Omental fat pad (tissue), 4 donors: ENCODE data around the gene ALG12. TPM values are rescaled to one million over a fixed set of nuclear protein-coding genes. Genes with fewer than 3 reads are reported as not detected.

Experiments used
- ATAC-seq: fragments of 150-250 bp; one replicate; pipeline ENCODE4 v1.9.1; 2016; ENCODE audit warnings: mild to moderate bottlenecking, moderate library complexity; ENCODE audit not compliant: low FRiP score
- DNase-seq: peaks from one replicate; pipeline ENCODE4 v3.0.0-alpha.2; 2019; ENCODE audit warnings: low spot score
- total RNA-seq, 4 donors: library from RNA; depleted of rRNA; stranded (reverse); fragments of >200 nt; gene quantifications; one replicate each; pipeline ENCODE4 v1.1.0, GENCODE V29; 2016
- TF ChIP-seq, protein P1 (sequence below), 3 donors: fragments of 450-650 bp; IDR thresholded peaks; one replicate each; pipeline ENCODE4 v1.5.1; 2016 to 2017; ENCODE audit warnings: antibody characterized with exemption in 3 of 3, mild to moderate bottlenecking in 3 of 3, moderate library complexity in 2 of 3

ALG12 gene
- total RNA-seq, 4 donors from 2014 or later, result 11.7 to 21.8 (median 13.0) TPM

DNA sequence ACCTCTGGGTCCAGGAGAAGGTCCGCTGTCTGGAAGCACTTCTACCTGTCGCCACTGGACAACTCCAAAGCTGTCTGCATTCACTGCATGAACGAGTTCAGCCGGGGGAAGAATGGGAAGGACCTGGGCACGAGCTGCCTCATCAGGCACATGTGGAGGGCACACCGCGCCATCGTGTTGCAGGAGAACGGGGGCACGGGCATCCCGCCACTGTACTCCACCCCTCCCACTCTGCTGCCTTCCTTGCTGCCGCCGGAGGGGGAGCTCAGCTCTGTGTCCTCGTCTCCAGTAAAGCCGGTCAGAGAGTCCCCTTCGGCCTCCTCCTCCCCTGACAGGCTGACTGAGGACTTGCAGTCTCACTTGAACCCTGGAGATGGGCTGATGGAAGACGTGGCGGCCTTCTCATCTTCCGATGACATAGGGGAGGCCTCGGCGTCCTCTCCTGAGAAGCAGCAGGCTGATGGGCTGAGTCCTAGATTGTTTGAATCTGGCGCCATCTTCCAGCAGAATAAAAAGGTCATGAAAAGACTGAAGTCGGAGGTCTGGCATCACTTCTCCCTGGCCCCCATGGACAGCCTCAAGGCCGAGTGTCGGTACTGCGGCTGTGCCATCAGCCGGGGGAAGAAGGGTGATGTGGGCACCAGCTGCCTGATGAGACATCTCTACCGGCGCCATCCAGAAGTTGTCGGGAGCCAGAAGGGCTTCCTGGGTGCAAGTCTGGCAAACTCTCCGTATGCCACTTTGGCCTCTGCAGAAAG, 33.6 kb downstream of the ALG12 start:
- DNase-seq, result no peak
- ATAC-seq, result no peak
- TF ChIP-seq, protein P1, sequence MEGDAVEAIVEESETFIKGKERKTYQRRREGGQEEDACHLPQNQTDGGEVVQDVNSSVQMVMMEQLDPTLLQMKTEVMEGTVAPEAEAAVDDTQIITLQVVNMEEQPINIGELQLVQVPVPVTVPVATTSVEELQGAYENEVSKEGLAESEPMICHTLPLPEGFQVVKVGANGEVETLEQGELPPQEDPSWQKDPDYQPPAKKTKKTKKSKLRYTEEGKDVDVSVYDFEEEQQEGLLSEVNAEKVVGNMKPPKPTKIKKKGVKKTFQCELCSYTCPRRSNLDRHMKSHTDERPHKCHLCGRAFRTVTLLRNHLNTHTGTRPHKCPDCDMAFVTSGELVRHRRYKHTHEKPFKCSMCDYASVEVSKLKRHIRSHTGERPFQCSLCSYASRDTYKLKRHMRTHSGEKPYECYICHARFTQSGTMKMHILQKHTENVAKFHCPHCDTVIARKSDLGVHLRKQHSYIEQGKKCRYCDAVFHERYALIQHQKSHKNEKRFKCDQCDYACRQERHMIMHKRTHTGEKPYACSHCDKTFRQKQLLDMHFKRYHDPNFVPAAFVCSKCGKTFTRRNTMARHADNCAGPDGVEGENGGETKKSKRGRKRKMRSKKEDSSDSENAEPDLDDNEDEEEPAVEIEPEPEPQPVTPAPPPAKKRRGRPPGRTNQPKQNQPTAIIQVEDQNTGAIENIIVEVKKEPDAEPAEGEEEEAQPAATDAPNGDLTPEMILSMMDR (IDR thresholded peaks at IDR 0.05), result no peak

- DNase-seq, result no peak
Measured at GRCh38 chr22:49884075-49884474, 34.2 kb downstream of the ALG12 start.

GRCh38 chr22:49883294-49883640, 35.0 kb downstream of the ALG12 start:
- DNase-seq (no peak), ATAC-seq (no peak)
- TF ChIP-seq, protein P1 (IDR thresholded peaks at IDR 0.05), result no peak

More at GRCh38 chr22:49884075-49884474, 34.2 kb downstream of the ALG12 start:
- TF ChIP-seq, protein P1 (IDR thresholded peaks at IDR 0.05), result no peak
- no peak for ATAC-seq

DNA sequence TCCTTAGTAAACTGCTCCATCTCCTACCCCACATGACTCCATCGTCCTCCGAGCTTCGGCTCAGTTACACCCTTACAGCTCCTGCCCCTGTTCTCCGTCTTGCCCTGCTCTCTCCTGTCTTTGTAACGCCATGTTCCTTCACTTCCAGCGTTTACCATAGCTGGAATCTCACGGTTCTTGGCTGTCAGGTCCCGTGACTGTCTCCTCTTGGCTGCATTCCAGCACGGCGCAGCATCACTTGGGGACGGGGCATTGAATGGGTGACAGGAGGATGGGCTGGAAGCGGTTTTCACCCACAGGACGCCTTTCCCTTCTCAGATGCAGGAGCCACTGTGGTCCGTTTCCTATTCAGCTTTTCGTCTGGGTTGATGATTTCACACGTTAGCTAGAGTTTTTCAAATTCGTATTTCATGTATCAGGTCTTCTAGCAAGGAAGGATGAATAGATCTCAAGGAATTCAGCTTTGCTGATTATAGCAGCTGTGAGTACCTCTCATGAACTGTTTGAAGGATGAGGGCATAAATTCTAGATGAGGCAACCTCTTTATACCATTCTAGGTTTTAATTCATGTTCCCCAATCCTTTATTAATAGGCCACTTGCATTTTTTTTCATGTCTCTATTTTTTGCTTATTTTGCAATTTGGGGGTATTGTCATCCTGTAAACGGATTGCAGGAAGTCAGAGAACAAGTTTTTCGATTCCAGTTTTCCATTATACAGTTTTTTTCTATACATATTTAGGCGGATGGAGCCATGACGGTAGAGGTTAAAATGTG, 35.5 kb downstream of the ALG12 start:
- ATAC-seq (no peak), DNase-seq (no peak)
- TF ChIP-seq, protein P1 (IDR thresholded peaks at IDR 0.05), result no peak

- TF ChIP-seq, protein P1 (IDR thresholded peaks at IDR 0.05), result no peak
- no peak for DNase-seq
- ATAC-seq, result no peak
Measured at GRCh38 chr22:49881856-49882255, 36.4 kb downstream of the ALG12 start.

DNA sequence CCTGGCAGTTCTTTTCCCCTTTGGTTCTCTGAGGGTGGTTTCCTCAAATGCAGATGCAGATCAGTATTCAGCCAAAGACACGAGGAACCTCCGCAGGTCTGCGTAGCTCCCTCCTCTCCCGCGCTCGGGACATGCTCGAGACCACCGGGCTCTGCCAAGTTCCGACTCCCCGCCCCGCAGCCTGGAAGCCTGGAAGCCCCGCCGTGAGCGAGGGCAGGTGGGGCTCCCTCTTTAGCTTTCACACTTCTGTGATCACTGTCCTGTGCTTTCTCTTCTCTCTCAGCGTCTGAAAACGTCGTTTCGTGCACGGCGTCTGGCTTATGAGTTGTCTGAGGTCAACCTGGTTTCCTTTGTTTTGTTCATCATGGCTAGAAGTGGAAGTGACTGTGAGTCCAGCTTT, 38.0 kb downstream of the ALG12 start:
- ATAC-seq (no peak), DNase-seq (no peak)
- TF ChIP-seq, protein P1 (IDR thresholded peaks at IDR 0.05), result no peak
